PC-3 (cell line): Measurements from ENCODE around the gene SYT11. TPM values are rescaled to one million over a fixed set of nuclear protein-coding genes. Genes with fewer than 3 reads are reported as not detected.
A peak's percentile ranks its signal among the peaks of the same experiment; 100 is the strongest.

ENCODE experiments used
- ATAC-seq: fragments of 200-7000 bp; cut with Tn5 transposase; 2 replicates; pipeline ENCODE4 v1.9.1; 2020; ENCODE audit warnings: mild to moderate bottlenecking, moderate library complexity
- BruUV-seq: library from RNA; stranded (reverse); fragments of 400-500 nt; replicated peaks from 2 replicates; lab custom pipeline; 2021; lab: Mats Ljungman, UMichigan
- CTCF ChIA-PET: fragments of 300-600 bp; sonication (Branson Sonifier 250); formaldehyde crosslinking; loops from one replicate; lab custom pipeline; 2022; ENCODE audit warnings: antibody characterized with exemption; lab: Charles Lee
- POLR2A ChIA-PET: fragments of 300-600 bp; sonication (Branson Sonifier 250); formaldehyde crosslinking; loops from one replicate; lab custom pipeline; 2022; ENCODE audit warnings: antibody characterized with exemption; ENCODE audit not compliant: unreplicated experiment; lab: Charles Lee
- DNase-seq: peaks from one replicate; pipeline ENCODE4 v3.0.0-alpha.2; 2015
- H2AFZ ChIP-seq: fragments of 300-600 bp; sonication (generic); 2 replicates; pipeline ENCODE4 v1.6.0; 2016; ENCODE audit warnings: antibody characterized with exemption, low read length
- H3F3A ChIP-seq: fragments of 300-600 bp; sonication (generic); one replicate; pipeline ENCODE4 v1.6.0; 2017; ENCODE audit warnings: antibody characterized with exemption, low read length, control low read depth, mild to moderate bottlenecking; ENCODE audit not compliant: unreplicated experiment
- H3K27ac ChIP-seq: fragments of 300-600 bp; sonication (generic); 2 replicates; pipeline ENCODE4 v1.5.1; 2016; ENCODE audit warnings: mild to moderate bottlenecking, low read length
- H3K27me3 ChIP-seq: fragments of 300-600 bp; sonication (generic); 2 replicates; pipeline ENCODE4 v1.6.1; 2016; ENCODE audit warnings: low read length, mixed read lengths
- H3K36me3 ChIP-seq: fragments of 300-600 bp; sonication (generic); 2 replicates; pipeline ENCODE4 v1.6.1; 2016; ENCODE audit warnings: low read depth, mixed run types, low read length, mixed read lengths
- H3K4me1 ChIP-seq: fragments of 300-600 bp; sonication (generic); 2 replicates; pipeline ENCODE4 v1.5.1; 2016; ENCODE audit warnings: low read length; ENCODE audit not compliant: insufficient read depth
- H3K4me2 ChIP-seq: fragments of 300-600 bp; sonication (generic); 2 replicates; pipeline ENCODE4 v1.6.0; 2016; ENCODE audit warnings: low read length
- H3K4me3 ChIP-seq: fragments of 300-600 bp; sonication (generic); 2 replicates; pipeline ENCODE4 v1.5.1; 2016; ENCODE audit warnings: mild to moderate bottlenecking, low read length, mixed read lengths
- H3K79me2 ChIP-seq: fragments of 300-600 bp; sonication (generic); 2 replicates; pipeline ENCODE4 v1.6.1; 2017; ENCODE audit warnings: low read length, mixed read lengths
- H3K9ac ChIP-seq: fragments of 300-600 bp; sonication (generic); 2 replicates; pipeline ENCODE4 v1.6.0; 2016; ENCODE audit warnings: mild to moderate bottlenecking, low read length
- H3K9me2 ChIP-seq: fragments of 300-600 bp; sonication (generic); replicated peaks from 2 replicates; pipeline ENCODE4 v1.6.1; 2016; ENCODE audit warnings: mixed run types, low read length, mixed read lengths
- H3K9me3 ChIP-seq: fragments of 300-600 bp; sonication (generic); 2 replicates; pipeline ENCODE4 v1.6.1; 2016; ENCODE audit warnings: low read length, mixed read lengths
- H4K20me1 ChIP-seq: fragments of 300-600 bp; sonication (generic); 2 replicates; pipeline ENCODE4 v1.6.1; 2016; ENCODE audit warnings: low read length, mixed read lengths
- CTCF ChIP-seq: fragments of 300-600 bp; sonication (generic); conservative IDR thresholded peaks from 2 replicates; pipeline ENCODE4 v1.5.1; 2017; ENCODE audit warnings: antibody characterized with exemption, low read depth, mild to moderate bottlenecking, low read length
- EZH2 ChIP-seq: fragments of 300-600 bp; sonication (generic); IDR thresholded peaks from one replicate; pipeline ENCODE4 v1.6.1; 2017; ENCODE audit warnings: antibody characterized with exemption, mild to moderate bottlenecking, low read length; ENCODE audit not compliant: unreplicated experiment
- EZH2phosphoT487 ChIP-seq: fragments of 300-600 bp; sonication (generic); IDR thresholded peaks from 2 replicates; pipeline ENCODE4 v1.6.1; 2018; ENCODE audit warnings: mild to moderate bottlenecking, antibody characterized with exemption, low read length, borderline replicate concordance
- intact Hi-C: fragments of 100-400 bp; cut with micrococcal nuclease; formaldehyde crosslinking; loops from 2 replicates; pipeline ENCODE4 v1.9.0; 2023
- total RNA-seq: library from RNA; depleted of rRNA; stranded (reverse); fragments of >200 nt; gene quantifications from 2 replicates; pipeline ENCODE4 v1.2.3, GENCODE V29; 2014

SYT11 gene
- total RNA-seq, 1 experiment from 2014 or later = 0.44 TPM

- no peaks in the 10 kb centered on the region for H3K9me3 ChIP-seq
- no peaks in the 10 kb centered on the region for H3K27me3 ChIP-seq
- BruUV-seq = no TSS peak
- no peaks in the 10 kb centered on the region for H3K79me2 ChIP-seq
- peaks cover 36% of the 10 kb centered on the region for H3K4me1 ChIP-seq
- DNase-seq (no peak), ATAC-seq (no peak)
- no peak overlapping the region for H3K4me2 ChIP-seq
- peaks cover 15% of the 10 kb centered on the region for H3F3A ChIP-seq
- H3K9ac ChIP-seq = no peak overlapping the region
- CTCF ChIA-PET = no interaction called here
- TF ChIP-seq EZH2 (no peak), CTCF (no peak), EZH2phosphoT487 (no peak)
- H3K9me2 ChIP-seq = no peaks in the 10 kb centered on the region
- H4K20me1 ChIP-seq = no peaks in the 10 kb centered on the region
- POLR2A ChIA-PET = no interaction called here
- no peak overlapping the region for H2AFZ ChIP-seq
- no peaks in the 10 kb centered on the region for H3K36me3 ChIP-seq
- no peak overlapping the region for H3K27ac ChIP-seq
- intact Hi-C loops = no loop called here
- H3K4me3 ChIP-seq = no peak overlapping the region
Measured at GRCh38 chr1:155889566-155889965, 30.2 kb downstream of the SYT11 start.

GRCh38 chr1:155890251-155890650 is 30.9 kb downstream of the SYT11 start:
- intact Hi-C loops = no loop called here
- no peak overlapping the region for H3K4me3 ChIP-seq
- H3K9ac ChIP-seq = no peak overlapping the region
- H3F3A ChIP-seq = peaks cover 15% of the 10 kb centered on the region
- H3K9me2 ChIP-seq = no peaks in the 10 kb centered on the region
- CTCF ChIA-PET = no interaction called here
- DNase-seq = no peak
- H3K4me1 ChIP-seq = peaks cover 30% of the 10 kb centered on the region
- POLR2A ChIA-PET = no interaction called here
- no peak overlapping the region for H3K27ac ChIP-seq
- H4K20me1 ChIP-seq = no peaks in the 10 kb centered on the region
- H3K4me2 ChIP-seq = no peak overlapping the region
- H3K9me3 ChIP-seq = no peaks in the 10 kb centered on the region
- no peak overlapping the region for H2AFZ ChIP-seq
- no TSS peak for BruUV-seq
- TF ChIP-seq CTCF (no peak), EZH2 (no peak), EZH2phosphoT487 (no peak)
- H3K79me2 ChIP-seq = no peaks in the 10 kb centered on the region
- no peak for ATAC-seq
- no peaks in the 10 kb centered on the region for H3K36me3 ChIP-seq
- H3K27me3 ChIP-seq = no peaks in the 10 kb centered on the region

- Histone ChIP-seq H3K9me2 (no peaks in the 10 kb centered on the region), H3K9ac (peak overlapping the region; percentile 72), H3K4me1 (peaks cover 30% of the 10 kb centered on the region), H3F3A (peaks cover 15% of the 10 kb centered on the region), H3K4me2 (peak overlapping the region; percentile 78), H3K9me3 (no peaks in the 10 kb centered on the region), H3K27me3 (no peaks in the 10 kb centered on the region), H4K20me1 (no peaks in the 10 kb centered on the region), H3K4me3 (peak overlapping the region; percentile 46), H3K79me2 (no peaks in the 10 kb centered on the region), H3K36me3 (peaks cover 4% of the 10 kb centered on the region), H2AFZ (no peak overlapping the region), H3K27ac (peak overlapping the region; percentile 91)
- ChIA-PET CTCF (interaction anchor here (0.6 kb wide), 1 partner anchor 260 kb away, joined by 3 read pairs; the partner anchor contains the start of gene SEMA4A), POLR2A (interaction anchor here (0.6 to 0.7 kb wide), 3 partner anchors 21 to 91 kb away, joined by 3 to 5 read pairs (median 4); partner anchors contain the start of gene SYT11)
- DNase-seq = peak; percentile 94
- no TSS peak for BruUV-seq
- TF ChIP-seq EZH2 (no peak), EZH2phosphoT487 (no peak), CTCF (no peak)
- ATAC-seq = peak; percentile 64
- intact Hi-C loops = loop anchor here (1.0 to 2.0 kb wide), 2 partner anchors 33 to 38 kb away; partner anchors contain the start of gene SYT11
Measured at GRCh38 chr1:155892796-155893195, 33.4 kb downstream of the SYT11 start.
